Ishikawa (cell line): Measurements from ENCODE around the gene SLC24A4.

Source experiments
- CEBPB ChIP-seq: IDR thresholded peaks from 2 replicates; pipeline ENCODE4 v1.6.1; 2012
- CREB1 ChIP-seq: IDR thresholded peaks from 2 replicates; pipeline ENCODE4 v1.6.1; 2012; ENCODE audit warnings: low read depth
- EGR1 ChIP-seq: IDR thresholded peaks from 2 replicates; pipeline ENCODE4 v1.6.1; 2012
- EP300 ChIP-seq: IDR thresholded peaks from 2 replicates; pipeline ENCODE4 v1.6.1; 2012; ENCODE audit warnings: borderline replicate concordance
- FOXM1 ChIP-seq: IDR thresholded peaks from 2 replicates; pipeline ENCODE4 v1.6.1; 2012; ENCODE audit warnings: low read depth, borderline replicate concordance
- MAX ChIP-seq: IDR thresholded peaks from 2 replicates; pipeline ENCODE4 v1.6.1; 2012
- NFIC ChIP-seq: IDR thresholded peaks from 2 replicates; pipeline ENCODE4 v1.6.1; 2012
- RAD21 ChIP-seq: IDR thresholded peaks from 2 replicates; pipeline ENCODE4 v1.6.1; 2012; ENCODE audit warnings: low read depth
- REST ChIP-seq: IDR thresholded peaks from 2 replicates; pipeline ENCODE4 v1.6.1; 2012; ENCODE audit warnings: low read depth, mild to moderate bottlenecking
- TAF1 ChIP-seq: IDR thresholded peaks from 2 replicates; pipeline ENCODE4 v1.6.1; 2012; ENCODE audit warnings: low read depth, mild to moderate bottlenecking
- TCF12 ChIP-seq: IDR thresholded peaks from 2 replicates; pipeline ENCODE4 v1.6.1; 2012; ENCODE audit warnings: low read depth
- TEAD4 ChIP-seq: IDR thresholded peaks from 2 replicates; pipeline ENCODE4 v1.6.1; 2012
- USF1 ChIP-seq: IDR thresholded peaks from 2 replicates; pipeline ENCODE4 v1.6.1; 2012
- YY1 ChIP-seq: IDR thresholded peaks from 2 replicates; pipeline ENCODE4 v1.6.1; 2012; ENCODE audit warnings: low read depth
- ZBTB7A ChIP-seq: IDR thresholded peaks from 2 replicates; pipeline ENCODE4 v1.6.1; 2012; ENCODE audit warnings: low read depth

The SLC24A4 gene

GRCh38 chr14:92497391-92497790 lies 174.4 kb downstream of the SLC24A4 start:
- no peak for TF ChIP-seq MAX
- TF ChIP-seq EP300, result no peak
- no peak for TF ChIP-seq FOXM1

- TF ChIP-seq TAF1 (no peak), TCF12 (no peak), RAD21 (no peak), NFIC (no peak), CREB1 (no peak), ZBTB7A (no peak), MAX (no peak), REST (no peak), YY1 (no peak), FOXM1 (no peak), EP300 (no peak), EGR1 (no peak), CEBPB (no peak), TEAD4 (no peak), USF1 (no peak)
These were observed 176.3 kb downstream of the SLC24A4 start for GRCh38 chr14:92499234-92499633.

GRCh38 chr14:92500491-92500941 lies 177.6 kb downstream of the SLC24A4 start:
- TF ChIP-seq FOXM1 (no peak), REST (no peak), YY1 (no peak), TAF1 (no peak), CEBPB (no peak), NFIC (no peak), TEAD4 (no peak), TCF12 (no peak), ZBTB7A (no peak), RAD21 (no peak), MAX (no peak), USF1 (no peak), EGR1 (no peak), EP300 (no peak), CREB1 (no peak)

- TF ChIP-seq EGR1 (no peak), NFIC (no peak), ZBTB7A (no peak), FOXM1 (no peak), MAX (no peak), YY1 (no peak), TCF12 (no peak), CEBPB (no peak), RAD21 (no peak), USF1 (no peak), TEAD4 (no peak), CREB1 (no peak), REST (no peak)
These were observed 179.0 kb downstream of the SLC24A4 start for GRCh38 chr14:92501891-92502351.
